ENCODE measurements around the gene HNRNPL. TPM values are rescaled to one million over a fixed set of nuclear protein-coding genes. Genes with fewer than 3 reads are reported as not detected.
"Not testable (repeated sequence)": the region's sequence is repeated elsewhere in the genome, so short reads cannot be mapped to it uniquely, and the experiment has no call there.

The HNRNPL gene
- polyA plus RNA-seq, 1 experiment: 316 TPM

DNA sequence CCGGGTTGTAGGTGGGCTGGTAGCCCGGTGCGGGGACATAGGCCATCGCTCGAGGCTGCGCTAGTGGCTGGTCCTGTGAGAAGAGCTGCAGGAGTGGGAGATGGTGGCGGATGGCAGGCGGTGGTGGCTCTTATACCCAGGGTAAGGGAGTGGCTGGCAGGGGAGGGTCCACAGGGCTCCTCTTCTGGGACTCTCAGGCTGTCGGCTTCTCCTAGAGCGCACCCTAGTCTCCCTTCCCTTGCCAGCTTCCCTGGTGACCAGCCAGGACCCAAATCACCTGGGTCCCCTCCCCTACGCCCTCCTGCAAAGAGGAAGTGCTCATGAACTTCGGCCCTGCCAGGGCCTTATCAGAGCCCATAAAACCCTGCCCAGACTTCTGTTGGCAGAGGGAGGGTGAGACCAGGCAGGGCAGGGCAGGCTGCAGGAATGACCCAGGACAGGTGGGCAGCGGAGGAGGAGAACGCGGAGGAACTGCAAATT lies 36.9 kb downstream of the HNRNPL start, which contains the start of gene LGALS4:
Gene LGALS4, minus strand, starts transcription at position 105 of the 480 bp plus-strand sequence. Its CDS starts 59 bp downstream, at position 46.
- no peaks in the 10 kb centered on the region for H3K27me3 ChIP-seq (ENCODE audit: control insufficient read depth, insufficient read depth, low read length)
- CTCF ChIA-PET: no interaction called here
- no peak within 1 kb of the TSS for H3K4me3 ChIP-seq (ENCODE audit: low read depth, low read length)
- DNase-seq (ENCODE audit: low read depth, low spot score): no peak
- no peaks in the 10 kb centered on the region; the same call in 1 of the 2 replicates for H3K9me3 ChIP-seq (ENCODE audit: control insufficient read depth, insufficient read depth, low read length)
- H3K27ac ChIP-seq (ENCODE audit: low read depth, low read length): no peak within 1 kb of the TSS
- TF ChIP-seq, protein P1, sequence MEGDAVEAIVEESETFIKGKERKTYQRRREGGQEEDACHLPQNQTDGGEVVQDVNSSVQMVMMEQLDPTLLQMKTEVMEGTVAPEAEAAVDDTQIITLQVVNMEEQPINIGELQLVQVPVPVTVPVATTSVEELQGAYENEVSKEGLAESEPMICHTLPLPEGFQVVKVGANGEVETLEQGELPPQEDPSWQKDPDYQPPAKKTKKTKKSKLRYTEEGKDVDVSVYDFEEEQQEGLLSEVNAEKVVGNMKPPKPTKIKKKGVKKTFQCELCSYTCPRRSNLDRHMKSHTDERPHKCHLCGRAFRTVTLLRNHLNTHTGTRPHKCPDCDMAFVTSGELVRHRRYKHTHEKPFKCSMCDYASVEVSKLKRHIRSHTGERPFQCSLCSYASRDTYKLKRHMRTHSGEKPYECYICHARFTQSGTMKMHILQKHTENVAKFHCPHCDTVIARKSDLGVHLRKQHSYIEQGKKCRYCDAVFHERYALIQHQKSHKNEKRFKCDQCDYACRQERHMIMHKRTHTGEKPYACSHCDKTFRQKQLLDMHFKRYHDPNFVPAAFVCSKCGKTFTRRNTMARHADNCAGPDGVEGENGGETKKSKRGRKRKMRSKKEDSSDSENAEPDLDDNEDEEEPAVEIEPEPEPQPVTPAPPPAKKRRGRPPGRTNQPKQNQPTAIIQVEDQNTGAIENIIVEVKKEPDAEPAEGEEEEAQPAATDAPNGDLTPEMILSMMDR (IDR thresholded peaks at IDR 0.05; ENCODE audit: low read depth, low read length): no peak
- POLR2A ChIA-PET: no interaction called here

DNA sequence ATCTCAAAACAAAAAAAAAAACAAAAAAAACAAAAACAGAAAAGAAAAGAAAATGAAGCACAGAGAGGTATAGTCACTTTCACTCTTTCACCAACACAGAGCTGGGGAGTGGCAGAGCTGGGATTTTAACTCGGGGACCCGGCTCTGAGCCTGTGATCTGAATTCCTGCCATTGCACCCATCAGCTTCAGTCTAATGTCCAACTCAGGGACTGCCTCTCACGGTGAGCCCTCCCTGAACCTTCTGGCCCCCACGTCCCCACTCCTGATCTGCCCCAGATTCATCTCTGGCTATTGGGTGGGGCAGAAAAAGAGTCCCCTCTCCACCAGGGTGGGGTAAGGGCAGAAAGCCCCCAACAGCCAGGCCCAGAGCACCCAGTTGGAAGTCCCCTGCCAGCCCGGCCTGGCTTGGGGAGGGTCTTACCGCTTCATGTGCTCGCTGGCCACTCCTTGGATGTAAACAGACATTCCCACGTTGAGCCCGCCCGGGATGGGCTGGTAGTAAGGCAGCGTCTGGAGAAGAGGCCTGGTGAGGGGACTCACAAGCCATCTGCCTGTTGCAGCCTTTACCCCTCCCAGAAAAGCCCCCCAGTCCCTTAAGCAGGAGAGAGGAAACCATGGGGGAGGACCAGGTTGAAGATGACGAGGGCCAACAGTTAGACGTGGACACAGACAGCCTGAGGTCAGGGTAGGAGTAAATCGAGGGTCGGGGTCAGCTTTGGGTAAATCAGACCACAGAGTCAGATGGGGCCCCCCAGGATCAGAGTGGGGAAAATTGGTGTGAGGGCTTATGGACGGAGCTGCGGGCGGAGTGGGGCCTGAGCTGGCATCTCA lies 37.6 kb downstream of the HNRNPL start:
- TF ChIP-seq, protein P1 (IDR thresholded peaks at IDR 0.05; ENCODE audit: low read depth, low read length): no peak
- no peak overlapping the region for H3K27ac ChIP-seq (ENCODE audit: low read depth, low read length)
- no peak for DNase-seq (ENCODE audit: low read depth, low spot score)
- H3K4me3 ChIP-seq (ENCODE audit: low read depth, low read length): no peak overlapping the region
- ChIA-PET POLR2A (interaction anchor here (0.5 kb wide), 1 partner anchor 69 kb away, joined by 5 read pairs; no protein-coding TSS in a partner anchor), CTCF (no interaction called here)
- H3K27me3 ChIP-seq (ENCODE audit: control insufficient read depth, insufficient read depth, low read length): no peaks in the 10 kb centered on the region
- no peaks in the 10 kb centered on the region; the same call in 1 of the 2 replicates for H3K9me3 ChIP-seq (ENCODE audit: control insufficient read depth, insufficient read depth, low read length)

DNA sequence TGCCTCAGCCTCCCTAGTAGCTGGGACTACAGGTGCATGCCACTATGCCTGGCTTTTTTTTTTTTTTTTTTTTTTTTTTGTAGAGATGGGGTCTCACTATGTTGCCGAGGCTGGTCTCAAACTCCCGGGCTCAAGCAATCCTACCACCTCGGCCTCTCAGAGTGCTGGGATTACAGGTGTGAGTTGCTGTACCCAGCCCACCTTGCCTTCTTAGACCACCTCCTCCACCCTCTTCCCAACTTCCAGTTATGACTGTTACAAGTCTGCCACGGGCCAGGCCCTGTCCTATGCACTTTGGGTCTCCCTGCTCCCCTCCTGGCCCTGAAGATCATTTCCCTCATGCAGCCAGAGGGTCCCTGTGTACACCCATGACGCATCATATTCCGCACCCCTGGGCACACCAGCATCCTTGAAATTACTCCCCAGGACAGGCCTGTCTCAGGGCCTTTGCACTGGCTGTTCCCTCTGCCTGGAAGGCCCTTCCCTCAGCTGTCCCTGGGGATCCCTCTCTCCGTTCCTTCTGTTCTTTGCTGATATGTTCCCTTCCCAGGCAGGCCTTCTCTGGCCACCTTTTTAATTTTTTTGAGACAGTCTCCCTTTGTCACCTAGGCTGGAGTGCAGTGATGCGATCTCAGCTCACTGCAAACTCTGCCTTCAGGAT lies 40.1 kb downstream of the HNRNPL start:
- H3K9me3 ChIP-seq (ENCODE audit: control insufficient read depth, insufficient read depth, low read length): no peaks in the 10 kb centered on the region; the same call in 1 of the 2 replicates
- DNase-seq (ENCODE audit: low read depth, low spot score): no peak
- H3K4me3 ChIP-seq (ENCODE audit: low read depth, low read length): no peak overlapping the region
- TF ChIP-seq, protein P1 (IDR thresholded peaks at IDR 0.05; ENCODE audit: low read depth, low read length): no peak
- CTCF ChIA-PET: interaction anchor here (0.7 kb wide), 2 partner anchors 13 to 724 kb away, joined by 3 to 5 read pairs; no protein-coding TSS in a partner anchor
- no peaks in the 10 kb centered on the region for H3K27me3 ChIP-seq (ENCODE audit: control insufficient read depth, insufficient read depth, low read length)
- no peak overlapping the region for H3K27ac ChIP-seq (ENCODE audit: low read depth, low read length)
- POLR2A ChIA-PET: no interaction called here

DNA sequence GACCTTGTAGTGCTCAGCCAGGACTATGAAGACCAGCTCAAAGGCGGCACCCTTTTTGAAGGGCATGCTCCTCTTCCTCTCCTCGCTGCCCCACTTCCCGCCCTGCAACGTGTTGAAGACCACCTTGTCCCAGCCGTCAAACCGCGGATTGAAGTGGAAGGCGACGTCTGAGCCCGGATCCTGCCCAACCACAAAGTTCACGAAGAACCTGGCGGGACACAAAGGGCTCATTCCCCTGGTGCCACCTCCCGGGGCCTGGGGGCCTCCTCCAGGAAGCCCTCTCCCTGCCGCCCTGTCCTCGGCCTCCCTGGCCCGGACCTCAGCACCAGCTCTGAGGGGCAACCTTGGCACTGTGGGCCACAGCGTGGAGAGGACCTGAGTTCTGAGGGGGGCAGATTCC lies 41.0 kb downstream of the HNRNPL start:
- TF ChIP-seq, protein P1 (IDR thresholded peaks at IDR 0.05; ENCODE audit: low read depth, low read length): no peak
- H3K27ac ChIP-seq (ENCODE audit: low read depth, low read length): no peak overlapping the region
- H3K4me3 ChIP-seq (ENCODE audit: low read depth, low read length): no peak overlapping the region
- no peaks in the 10 kb centered on the region for H3K27me3 ChIP-seq (ENCODE audit: control insufficient read depth, insufficient read depth, low read length)
- DNase-seq (ENCODE audit: low read depth, low spot score): no peak
- ChIA-PET POLR2A (no interaction called here), CTCF (interaction anchor here (0.7 kb wide), 2 partner anchors 122 to 725 kb away, joined by 3 to 4 read pairs; partner anchors contain the start of genes MRPS12 and SARS2)
- H3K9me3 ChIP-seq (ENCODE audit: control insufficient read depth, insufficient read depth, low read length): no peaks in the 10 kb centered on the region; the same call in 1 of the 2 replicates

DNA sequence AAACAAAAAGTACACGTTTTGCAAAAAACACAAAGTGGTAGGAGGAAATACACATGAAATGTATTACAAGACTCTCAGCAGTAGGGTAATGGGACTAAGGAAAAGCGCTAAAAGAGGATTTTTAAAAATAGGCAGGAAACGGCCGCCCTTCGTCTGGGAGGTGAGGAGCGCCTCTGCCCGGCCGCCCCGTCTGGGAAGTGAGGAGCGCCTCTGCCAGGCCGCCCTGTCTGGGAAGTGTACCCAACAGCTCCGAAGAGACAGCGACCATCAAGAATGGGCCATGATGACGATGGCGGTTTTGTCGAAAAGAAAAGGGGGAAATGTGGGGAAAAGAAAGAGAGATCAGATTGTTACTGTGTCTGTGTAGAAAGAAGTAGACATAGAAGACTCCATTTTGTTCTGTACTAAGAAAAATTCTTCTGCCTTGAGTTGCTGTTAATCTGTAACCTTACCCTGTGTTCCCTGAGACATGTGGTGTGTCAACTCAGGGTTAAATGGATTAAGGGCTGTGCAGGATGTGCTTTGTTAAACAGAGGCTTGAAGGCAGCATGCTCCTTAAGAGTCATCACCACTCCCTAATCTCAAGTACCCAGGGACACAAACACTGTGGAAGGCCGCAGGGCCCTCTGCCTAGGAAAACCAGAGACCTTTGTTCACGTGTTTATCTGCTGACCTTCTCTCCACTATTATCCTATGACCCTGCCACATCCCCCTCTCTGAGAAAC lies 42.2 kb downstream of the HNRNPL start:
- H3K27me3 ChIP-seq (ENCODE audit: control insufficient read depth, insufficient read depth, low read length); H3K4me3 ChIP-seq (ENCODE audit: low read depth, low read length); DNase-seq (ENCODE audit: low read depth, low spot score); H3K9me3 ChIP-seq (ENCODE audit: control insufficient read depth, insufficient read depth, low read length); POLR2A ChIA-PET; H3K27ac ChIP-seq (ENCODE audit: low read depth, low read length); CTCF ChIA-PET: not testable (repeated sequence)

Measured in AG04450 (cell line).